Activated CD8-positive, alpha-beta T cell treated with anti-CD3 and anti-CD28 coated beads, Interleukin-2, amount 10 ng/mL, durations not matched to agents 7 days and 5 days (primary cell): Measurements from ENCODE around the gene IFNL4. TPM values are rescaled to one million over a fixed set of nuclear protein-coding genes. Genes with fewer than 3 reads are reported as not detected.

ENCODE experiments used
- ATAC-seq: fragments of 150-1000 bp; cut with Tn5 transposase; one replicate; pipeline ENCODE4 v1.10.0; 2021; ENCODE audit warnings: moderate library complexity
- CTCF ChIA-PET: fragments of 350-600 bp; sonication (Branson Sonifier 250); formaldehyde crosslinking; loops from one replicate; lab custom pipeline; 2021; ENCODE audit warnings: antibody characterized with exemption; lab: Charles Lee
- POLR2A ChIA-PET: fragments of 350-600 bp; sonication (Branson Sonifier 250); formaldehyde crosslinking; loops from one replicate; lab custom pipeline; 2021; ENCODE audit warnings: antibody characterized with exemption; lab: Charles Lee
- DNase-seq: peaks from one replicate; pipeline ENCODE4 v3.0.0-alpha.2; 2020
- H3K27ac Mint-ChIP-seq: one replicate; pipeline ENCODE4 v1.8.0; 2021; ENCODE audit warnings: mild to moderate bottlenecking, mixed read lengths
- H3K27me3 Mint-ChIP-seq: one replicate; pipeline ENCODE4 v1.8.0; 2021; ENCODE audit warnings: low read depth, mixed read lengths
- H3K36me3 Mint-ChIP-seq: one replicate; pipeline ENCODE4 v1.8.0; 2021; ENCODE audit warnings: low read depth, mixed read lengths
- H3K4me1 Mint-ChIP-seq: one replicate; pipeline ENCODE4 v1.8.0; 2021; ENCODE audit warnings: low read depth, mixed read lengths
- H3K4me3 Mint-ChIP-seq: one replicate; pipeline ENCODE4 v1.8.0; 2021; ENCODE audit warnings: mild to moderate bottlenecking, mixed read lengths
- H3K9me3 Mint-ChIP-seq: one replicate; pipeline ENCODE4 v1.8.0; 2022; ENCODE audit warnings: mixed read lengths; ENCODE audit not compliant: insufficient read depth
- total RNA-seq, 2 experiments: library from RNA; stranded (reverse); gene quantifications; one replicate each; pipeline ENCODE4 v1.2.3, GENCODE V29; 2021

IFNL4 gene
- total RNA-seq, 2 experiments from 2014 or later: not detected

DNA sequence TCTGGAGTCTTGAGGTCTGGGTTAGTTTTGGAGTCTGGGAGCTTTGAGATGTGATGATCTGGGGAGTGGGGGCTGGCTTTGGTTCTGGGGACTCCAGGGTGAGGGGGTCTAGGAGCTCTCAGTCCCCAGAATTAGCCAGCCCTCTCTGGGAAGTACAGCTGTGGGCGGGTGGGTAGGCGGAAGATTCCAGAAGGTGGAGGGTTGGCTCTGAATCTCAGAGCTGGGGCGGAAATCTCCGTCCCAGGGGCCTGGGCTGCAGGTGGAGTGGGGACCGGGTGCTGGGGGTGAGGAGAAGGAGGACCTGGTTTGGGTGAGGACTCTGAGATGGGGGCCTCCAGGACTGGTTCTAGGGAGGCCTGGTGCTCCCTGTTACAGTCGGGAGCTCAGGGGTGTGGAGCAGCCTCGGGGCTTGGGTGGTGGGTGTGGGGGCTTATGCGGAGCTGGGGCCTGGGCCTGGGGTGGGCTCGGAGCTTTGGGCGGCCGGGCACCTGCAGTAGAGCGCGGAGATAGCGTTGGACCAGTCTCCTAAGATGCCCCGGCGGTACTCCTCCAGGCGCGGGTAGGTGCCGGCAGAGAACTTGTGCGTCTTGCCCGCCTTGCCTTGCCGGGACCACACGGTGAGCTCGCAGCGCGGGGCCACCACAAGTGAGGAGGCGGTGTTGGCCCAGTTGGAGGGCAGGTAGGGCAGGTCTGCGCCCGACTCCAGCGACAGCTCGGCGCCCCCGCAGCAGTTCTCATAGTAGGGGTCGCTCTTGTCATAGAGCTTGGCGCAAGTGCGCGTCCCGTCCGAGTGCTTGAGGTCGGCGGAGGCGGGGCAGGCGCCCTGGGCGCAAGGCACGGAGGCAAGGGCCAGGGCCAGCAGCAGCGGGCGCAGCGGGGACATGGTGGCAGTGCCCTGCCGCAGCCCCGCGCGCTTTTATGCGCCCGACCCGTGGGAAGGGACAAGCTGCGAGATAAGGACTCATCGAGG, 45.0 kb downstream of the IFNL4 start, which contains the start of gene SYCN:
Gene SYCN (minus strand): TSS at position 892 of the 970 bp plus-strand sequence. CDS start 9 bp downstream, at position 883.
- POLR2A ChIA-PET: no interaction called here

DNA sequence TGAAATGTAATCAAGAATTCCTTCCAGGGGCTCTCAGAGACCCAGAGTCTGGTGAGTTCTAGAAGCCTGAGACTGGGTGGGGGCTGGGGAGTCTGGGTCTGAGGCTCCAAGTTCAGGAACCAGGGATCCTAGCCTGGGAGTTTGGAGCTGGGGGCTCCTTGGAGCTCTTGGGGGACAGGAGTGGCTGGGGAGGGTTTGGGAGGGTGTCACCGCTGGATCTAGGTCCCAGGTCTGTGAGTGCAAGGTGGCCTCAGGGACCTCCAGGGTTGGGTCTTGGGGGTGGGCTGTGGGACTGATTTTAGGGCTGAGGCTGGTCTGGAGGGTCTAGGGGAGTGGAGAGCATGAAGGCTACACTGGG, 45.7 kb downstream of the IFNL4 start:
- H3K27me3 Mint-ChIP-seq: peaks cover 53% of the 10 kb centered on the region
- ChIA-PET POLR2A (no interaction called here), CTCF (no interaction called here)
- DNase-seq (no peak), ATAC-seq (no peak)
- no peaks in the 10 kb centered on the region for H3K4me1 Mint-ChIP-seq
- no peaks in the 10 kb centered on the region for H3K9me3 Mint-ChIP-seq
- H3K36me3 Mint-ChIP-seq: no peaks in the 10 kb centered on the region
- H3K4me3 Mint-ChIP-seq: no peak overlapping the region
- H3K27ac Mint-ChIP-seq: no peak overlapping the region

More for the DNA sequence above, 45.0 kb downstream of the IFNL4 start, which contains the start of gene SYCN:
- Mint-ChIP-seq H3K9me3 (no peaks in the 10 kb centered on the region), H3K4me1 (no peaks in the 10 kb centered on the region), H3K4me3 (no peak within 1 kb of the TSS), H3K36me3 (no peaks in the 10 kb centered on the region), H3K27ac (no peak within 1 kb of the TSS), H3K27me3 (peaks cover 50% of the 10 kb centered on the region)
- ATAC-seq: no peak
- CTCF ChIA-PET: interaction anchor here (0.6 kb wide), 1 partner anchor 198 kb away, joined by 3 read pairs; no protein-coding TSS in a partner anchor
- DNase-seq: no peak

DNA sequence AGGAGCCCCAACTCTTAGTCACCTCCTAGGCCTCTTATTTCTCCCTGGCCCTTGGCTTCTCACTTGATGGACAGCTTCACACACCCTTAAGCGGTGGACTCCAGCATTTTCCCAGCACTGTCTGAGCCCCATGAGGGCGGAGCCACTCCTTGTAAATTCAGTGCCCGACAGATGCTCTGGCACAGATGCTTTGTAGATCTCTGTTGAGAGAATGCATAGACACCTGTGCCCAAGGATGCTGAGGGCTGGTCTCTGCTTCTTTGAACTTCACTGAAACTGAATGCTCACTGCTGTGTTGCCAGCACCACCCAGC, 47.9 kb downstream of the IFNL4 start:
- CTCF ChIA-PET: no interaction called here
- Mint-ChIP-seq H3K4me1 (peaks cover 14% of the 10 kb centered on the region), H3K9me3 (no peaks in the 10 kb centered on the region), H3K4me3 (no peak overlapping the region), H3K36me3 (no peaks in the 10 kb centered on the region), H3K27me3 (peaks cover 56% of the 10 kb centered on the region), H3K27ac (no peak overlapping the region)
- no peak for DNase-seq
- no peak for ATAC-seq
- POLR2A ChIA-PET: no interaction called here

GRCh38 chr19:39200066-39200802, 48.4 kb downstream of the IFNL4 start:
- Mint-ChIP-seq H3K36me3 (no peaks in the 10 kb centered on the region), H3K9me3 (no peaks in the 10 kb centered on the region), H3K4me3 (no peak overlapping the region), H3K27ac (no peak overlapping the region), H3K4me1 (peaks cover 19% of the 10 kb centered on the region), H3K27me3 (peaks cover 59% of the 10 kb centered on the region)
- ChIA-PET POLR2A (no interaction called here), CTCF (no interaction called here)
- DNase-seq (no peak), ATAC-seq (no peak)

DNA sequence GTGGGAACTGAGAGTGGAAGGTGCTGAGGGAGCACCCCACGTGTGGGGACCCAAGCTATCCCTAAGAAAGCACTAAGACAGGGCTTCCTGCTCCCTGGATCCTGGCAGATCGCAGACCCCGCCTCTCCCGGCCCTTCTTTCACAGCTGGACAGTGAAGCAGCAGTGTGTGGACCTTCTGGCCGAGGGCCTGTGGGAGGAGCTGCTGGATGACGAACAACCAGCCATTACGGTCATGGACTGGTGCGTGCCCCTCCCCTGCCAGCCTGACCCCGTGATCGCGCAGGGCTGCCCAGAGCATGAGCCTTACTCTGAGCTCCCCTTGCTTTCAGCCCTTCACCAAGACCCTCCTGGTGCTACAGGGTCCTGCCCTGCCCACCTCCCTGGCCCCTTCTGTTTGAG, 49.6 kb downstream of the IFNL4 start:
- POLR2A ChIA-PET: no interaction called here
- no peaks in the 10 kb centered on the region for H3K36me3 Mint-ChIP-seq
- CTCF ChIA-PET: interaction anchor here (0.7 kb wide), 1 partner anchor 77 kb away, joined by 3 read pairs; no protein-coding TSS in a partner anchor
- H3K27me3 Mint-ChIP-seq: peaks cover 54% of the 10 kb centered on the region
- DNase-seq (no peak), ATAC-seq (no peak)
- H3K4me1 Mint-ChIP-seq: peaks cover 19% of the 10 kb centered on the region
- H3K4me3 Mint-ChIP-seq: no peak overlapping the region
- no peak overlapping the region for H3K27ac Mint-ChIP-seq
- no peaks in the 10 kb centered on the region for H3K9me3 Mint-ChIP-seq

- Mint-ChIP-seq H3K27me3 (peaks cover 47% of the 10 kb centered on the region), H3K36me3 (no peaks in the 10 kb centered on the region), H3K4me3 (no peak overlapping the region), H3K27ac (no peak overlapping the region), H3K4me1 (peaks cover 19% of the 10 kb centered on the region), H3K9me3 (no peaks in the 10 kb centered on the region)
- ChIA-PET CTCF (no interaction called here), POLR2A (no interaction called here)
- no peak for DNase-seq
- no peak for ATAC-seq
Observed at GRCh38 chr19:39197808-39198207, 50.8 kb downstream of the IFNL4 start.

GRCh38 chr19:39196860-39197562, 51.6 kb downstream of the IFNL4 start, which contains the start of gene NCCRP1:
Gene NCCRP1, plus strand, starts transcription at chr19:39196964. Its CDS starts 19 bp downstream, at chr19:39196983.
- H3K4me1 Mint-ChIP-seq: peaks cover 19% of the 10 kb centered on the region
- peaks cover 43% of the 10 kb centered on the region for H3K27me3 Mint-ChIP-seq
- ChIA-PET CTCF (no interaction called here), POLR2A (no interaction called here)
- no peak within 1 kb of the TSS for H3K27ac Mint-ChIP-seq
- no peaks in the 10 kb centered on the region for H3K36me3 Mint-ChIP-seq
- ATAC-seq: peak; percentile 43
- H3K4me3 Mint-ChIP-seq: no peak within 1 kb of the TSS
- DNase-seq: no peak
- H3K9me3 Mint-ChIP-seq: no peaks in the 10 kb centered on the region

DNA sequence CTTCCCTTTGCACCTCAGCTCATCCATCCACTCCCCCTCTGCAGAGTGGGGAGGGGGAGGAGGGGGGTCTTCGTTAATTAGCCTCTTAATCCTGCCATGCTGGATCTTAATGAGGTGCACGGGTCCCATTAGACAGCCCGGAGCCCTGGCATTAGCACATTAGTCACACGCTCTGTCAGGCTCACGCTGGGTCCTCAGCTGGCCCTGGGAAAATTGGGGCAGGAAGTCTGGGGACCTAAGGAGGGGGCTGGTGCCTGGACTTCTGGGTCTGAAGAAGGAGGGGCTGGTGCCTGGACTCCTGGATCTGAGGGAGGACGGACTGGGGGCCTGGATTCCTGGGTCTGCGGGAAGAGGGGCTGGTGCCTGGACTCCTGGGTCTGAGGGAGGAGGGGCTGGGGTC, 52.3 kb downstream of the IFNL4 start:
- H3K27me3 Mint-ChIP-seq: peaks cover 41% of the 10 kb centered on the region
- H3K4me3 Mint-ChIP-seq: no peak overlapping the region
- ChIA-PET CTCF (no interaction called here), POLR2A (no interaction called here)
- H3K4me1 Mint-ChIP-seq: peaks cover 19% of the 10 kb centered on the region
- H3K36me3 Mint-ChIP-seq: no peaks in the 10 kb centered on the region
- H3K27ac Mint-ChIP-seq: no peak overlapping the region
- DNase-seq (no peak), ATAC-seq (no peak)
- no peaks in the 10 kb centered on the region for H3K9me3 Mint-ChIP-seq

Other genes with a start within 250 kb of the IFNL4 start
- gene FBXO27, start 216.3 kb downstream of the IFNL4 start, total RNA-seq: not detected
- gene ACP7, start 164.5 kb downstream of the IFNL4 start, total RNA-seq: not detected
- gene PAK4, start 123.1 kb downstream of the IFNL4 start, total RNA-seq: 10 to 100 TPM; 15.3 to 18.2 TPM
- gene NCCRP1, start 51.9 kb downstream of the IFNL4 start, total RNA-seq: not detected
- not detected for gene SYCN, start 44.6 kb downstream of the IFNL4 start, total RNA-seq
- not detected for gene IFNL3, start 3.9 kb downstream of the IFNL4 start, total RNA-seq
- not detected for gene IFNL2, start 19.5 kb upstream of the IFNL4 start, total RNA-seq
- gene IFNL1, start 47.6 kb upstream of the IFNL4 start, total RNA-seq: under 1 TPM in 1 of 2 experiments, not detected in 1; 0.29 TPM
- gene LRFN1, start 72.0 kb upstream of the IFNL4 start, total RNA-seq: 1 to 10 TPM; 8.0 to 8.3 TPM
- gene GMFG, start 87.2 kb upstream of the IFNL4 start, total RNA-seq: 100 to 1,000 TPM; 471 to 482 TPM
- 10 to 100 TPM; 43.7 to 44.5 TPM for gene SAMD4B, start 93.6 kb upstream of the IFNL4 start, total RNA-seq
- 10 to 100 TPM; 48.2 to 48.9 TPM for gene PAF1, start 142.2 kb upstream of the IFNL4 start, total RNA-seq
- gene MED29, start 142.5 kb upstream of the IFNL4 start, total RNA-seq: 10 to 100 TPM; 32.6 to 39.3 TPM
- 10 to 100 TPM; 72.4 to 91.4 TPM for gene ZFP36, start 158.0 kb upstream of the IFNL4 start, total RNA-seq
- gene PLEKHG2, start 163.8 kb upstream of the IFNL4 start, total RNA-seq: 10 to 100 TPM; 64.4 to 68.5 TPM
- gene RPS16, start 187.1 kb upstream of the IFNL4 start, total RNA-seq: 1,000 to 10,000 TPM; 2,100 to 2,157 TPM
- 100 to 1,000 TPM; 144 to 147 TPM for gene SUPT5H, start 196.7 kb upstream of the IFNL4 start, total RNA-seq
- gene TIMM50, start 232.0 kb upstream of the IFNL4 start, total RNA-seq: 10 to 100 TPM; 56.1 to 65.9 TPM